ENCODE measurements around the gene OCSTAMP. TPM values are rescaled to one million over a fixed set of nuclear protein-coding genes. Genes with fewer than 3 reads are reported as not detected.

OCSTAMP gene
- total RNA-seq, 1 donor from 2014 or later, result not detected

DNA sequence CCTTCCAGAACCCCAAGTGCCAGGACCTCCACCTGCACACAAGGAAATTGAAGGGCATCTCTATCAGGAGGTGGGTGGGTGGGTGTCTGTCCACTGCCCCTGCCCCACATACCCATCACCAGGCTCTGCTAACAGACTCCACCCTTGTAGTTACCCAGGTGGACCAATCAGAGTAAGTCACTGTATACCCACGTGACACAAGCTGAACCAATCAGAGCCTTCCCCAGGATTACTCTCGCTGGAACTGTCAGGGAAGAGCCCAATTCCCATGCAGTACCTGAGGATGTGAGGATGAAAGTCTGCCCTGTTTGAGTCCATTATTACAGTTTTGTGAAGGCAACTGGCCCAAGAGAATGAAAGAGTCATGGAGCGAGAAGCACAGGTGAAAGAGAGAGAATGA, 4.2 kb downstream of the OCSTAMP start:
- Mint-ChIP-seq H3K27ac (ENCODE audit: unreplicated experiment) (no peak overlapping the region), H3K27me3 (ENCODE audit: unreplicated experiment) (peaks cover 4% of the 10 kb centered on the region), H3K9me3 (ENCODE audit: unreplicated experiment) (no peaks in the 10 kb centered on the region), H3K4me3 (ENCODE audit: unreplicated experiment) (no peak overlapping the region), H3K4me1 (ENCODE audit: low read depth, unreplicated experiment) (no peaks in the 10 kb centered on the region), H3K36me3 (ENCODE audit: unreplicated experiment) (no peaks in the 10 kb centered on the region)
- no peak for DNase-seq
- TF ChIP-seq, protein P1, sequence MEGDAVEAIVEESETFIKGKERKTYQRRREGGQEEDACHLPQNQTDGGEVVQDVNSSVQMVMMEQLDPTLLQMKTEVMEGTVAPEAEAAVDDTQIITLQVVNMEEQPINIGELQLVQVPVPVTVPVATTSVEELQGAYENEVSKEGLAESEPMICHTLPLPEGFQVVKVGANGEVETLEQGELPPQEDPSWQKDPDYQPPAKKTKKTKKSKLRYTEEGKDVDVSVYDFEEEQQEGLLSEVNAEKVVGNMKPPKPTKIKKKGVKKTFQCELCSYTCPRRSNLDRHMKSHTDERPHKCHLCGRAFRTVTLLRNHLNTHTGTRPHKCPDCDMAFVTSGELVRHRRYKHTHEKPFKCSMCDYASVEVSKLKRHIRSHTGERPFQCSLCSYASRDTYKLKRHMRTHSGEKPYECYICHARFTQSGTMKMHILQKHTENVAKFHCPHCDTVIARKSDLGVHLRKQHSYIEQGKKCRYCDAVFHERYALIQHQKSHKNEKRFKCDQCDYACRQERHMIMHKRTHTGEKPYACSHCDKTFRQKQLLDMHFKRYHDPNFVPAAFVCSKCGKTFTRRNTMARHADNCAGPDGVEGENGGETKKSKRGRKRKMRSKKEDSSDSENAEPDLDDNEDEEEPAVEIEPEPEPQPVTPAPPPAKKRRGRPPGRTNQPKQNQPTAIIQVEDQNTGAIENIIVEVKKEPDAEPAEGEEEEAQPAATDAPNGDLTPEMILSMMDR (IDR thresholded peaks at IDR 0.05; ENCODE audit: partially characterized antibody, unreplicated experiment), result no peak

DNA sequence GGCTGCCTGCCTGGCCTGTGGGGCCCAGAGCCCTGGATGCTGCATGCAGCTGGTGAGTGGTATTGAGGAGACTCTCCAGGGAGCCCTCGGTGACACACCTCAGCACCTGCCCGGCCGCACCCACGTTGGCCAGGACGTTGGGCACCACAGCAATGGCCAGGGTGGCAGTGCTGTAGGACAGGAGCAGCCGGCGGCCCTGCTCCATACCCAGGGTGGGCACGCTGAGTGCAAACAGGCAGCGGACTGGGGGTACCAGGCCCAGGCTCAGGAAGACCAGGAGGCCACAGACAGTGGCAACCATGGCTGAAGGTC, 4.7 kb downstream of the OCSTAMP start:
- Mint-ChIP-seq H3K9me3 (ENCODE audit: unreplicated experiment) (no peaks in the 10 kb centered on the region), H3K4me3 (ENCODE audit: unreplicated experiment) (no peak overlapping the region), H3K27ac (ENCODE audit: unreplicated experiment) (no peak overlapping the region)

GRCh38 chr20:46545077-46545826, 5.2 kb downstream of the OCSTAMP start:
- no peak overlapping the region for H3K27ac Mint-ChIP-seq (ENCODE audit: unreplicated experiment)
- H3K9me3 Mint-ChIP-seq (ENCODE audit: unreplicated experiment), result no peaks in the 10 kb centered on the region
- TF ChIP-seq, protein P1 (IDR thresholded peaks at IDR 0.05; ENCODE audit: partially characterized antibody, unreplicated experiment), result no peak
- no peak overlapping the region for H3K4me3 Mint-ChIP-seq (ENCODE audit: unreplicated experiment)
- no peaks in the 10 kb centered on the region for H3K4me1 Mint-ChIP-seq (ENCODE audit: low read depth, unreplicated experiment)
- DNase-seq, result no peak
- H3K36me3 Mint-ChIP-seq (ENCODE audit: unreplicated experiment), result no peaks in the 10 kb centered on the region
- peaks cover 2% of the 10 kb centered on the region for H3K27me3 Mint-ChIP-seq (ENCODE audit: unreplicated experiment)

More for the DNA sequence above, 4.7 kb downstream of the OCSTAMP start:
- Mint-ChIP-seq H3K36me3 (ENCODE audit: unreplicated experiment) (no peaks in the 10 kb centered on the region), H3K4me1 (ENCODE audit: low read depth, unreplicated experiment) (no peaks in the 10 kb centered on the region), H3K27me3 (ENCODE audit: unreplicated experiment) (peaks cover 2% of the 10 kb centered on the region)
- TF ChIP-seq, protein P1 (IDR thresholded peaks at IDR 0.05; ENCODE audit: partially characterized antibody, unreplicated experiment), result no peak
- DNase-seq, result no peak

GRCh38 chr20:46544576-46544975, 5.9 kb downstream of the OCSTAMP start:
- Mint-ChIP-seq H3K4me1 (ENCODE audit: low read depth, unreplicated experiment) (no peaks in the 10 kb centered on the region), H3K27me3 (ENCODE audit: unreplicated experiment) (peaks cover 2% of the 10 kb centered on the region), H3K36me3 (ENCODE audit: unreplicated experiment) (no peaks in the 10 kb centered on the region), H3K4me3 (ENCODE audit: unreplicated experiment) (no peak overlapping the region), H3K9me3 (ENCODE audit: unreplicated experiment) (no peaks in the 10 kb centered on the region), H3K27ac (ENCODE audit: unreplicated experiment) (no peak overlapping the region)
- TF ChIP-seq, protein P1 (IDR thresholded peaks at IDR 0.05; ENCODE audit: partially characterized antibody, unreplicated experiment), result no peak
- no peak for DNase-seq

GRCh38 chr20:46543959-46544358, 6.5 kb downstream of the OCSTAMP start:
- Mint-ChIP-seq H3K4me3 (ENCODE audit: unreplicated experiment) (no peak overlapping the region), H3K27ac (ENCODE audit: unreplicated experiment) (no peak overlapping the region), H3K27me3 (ENCODE audit: unreplicated experiment) (peaks cover 2% of the 10 kb centered on the region), H3K9me3 (ENCODE audit: unreplicated experiment) (no peaks in the 10 kb centered on the region), H3K36me3 (ENCODE audit: unreplicated experiment) (no peaks in the 10 kb centered on the region), H3K4me1 (ENCODE audit: low read depth, unreplicated experiment) (no peaks in the 10 kb centered on the region)
- TF ChIP-seq, protein P1 (IDR thresholded peaks at IDR 0.05; ENCODE audit: partially characterized antibody, unreplicated experiment), result no peak
- no peak for DNase-seq
